Stomach (tissue), 9 donors: ENCODE data around the gene ST6GALNAC3. TPM values are rescaled to one million over a fixed set of nuclear protein-coding genes. Genes with fewer than 3 reads are reported as not detected.

Experiments
- DNase-seq, 2 donors: peaks; one replicate each; pipeline versions ENCODE4 v3.0.0 to v3.0.0-alpha.2; 2013 to 2019
- H3K27ac ChIP-seq, 5 donors: fragments of 200-600 bp in 4 of 5; sonication (generic) in 4 of 5; one replicate each; pipeline ENCODE4 v1.5.1; 2013 to 2019; ENCODE audit warnings: mild to moderate bottlenecking in 1 of 5, moderate library complexity in 1 of 5
- H3K27me3 ChIP-seq, 3 donors: fragments of 200-600 bp; sonication (generic); one replicate each; pipeline ENCODE4 v1.5.1; 2017 to 2019; ENCODE audit warnings: mixed run types in 1 of 3
- H3K36me3 ChIP-seq, 4 donors: fragments of 200-600 bp; sonication (generic); 1 replicate in 3 of 4; 2 replicates in 1 of 4; pipeline ENCODE4 v1.5.1; 2016 to 2019
- H3K4me1 ChIP-seq, 4 donors: fragments of 200-600 bp; sonication (generic); one replicate each; pipeline ENCODE4 v1.5.1; 2016 to 2019
- H3K4me3 ChIP-seq, 4 donors: fragments of 200-600 bp; sonication (generic) in 3 of 4; one replicate each; pipeline ENCODE4 v1.5.1; 2016 to 2019; ENCODE audit warnings: mild to moderate bottlenecking in 1 of 4
- H3K9me3 ChIP-seq, 4 donors: fragments of 200-600 bp; sonication (generic); one replicate each; pipeline ENCODE4 v1.5.1; 2016 to 2019
- CTCF ChIP-seq, 7 experiments: fragments of 450-650 bp in 4 of 7; fragments of 200-600 bp in 3 of 7; sonication (generic) in 3 of 7; IDR thresholded peaks; one replicate each; pipeline ENCODE4 v1.5.1; 2016 to 2019; ENCODE audit warnings: antibody characterized with exemption in 7 of 7, control low read depth in 2 of 7, mild to moderate bottlenecking in 1 of 7
- EP300 ChIP-seq: sonication (generic); formaldehyde crosslinking; IDR thresholded peaks from one replicate; pipeline ENCODE4 v1.6.1; 2017; ENCODE audit warnings: antibody characterized with exemption
- POLR2A ChIP-seq, 4 donors: fragments of 450-650 bp; IDR thresholded peaks; one replicate each; pipeline ENCODE4 v1.6.1; 2016; ENCODE audit warnings: antibody characterized with exemption in 4 of 4, control low read depth in 2 of 4, mild to moderate bottlenecking in 1 of 4, moderate library complexity in 1 of 4
- POLR2AphosphoS5 ChIP-seq, 3 donors: sonication (generic); formaldehyde crosslinking; IDR thresholded peaks; one replicate each; pipeline ENCODE4 v1.6.1; 2016; ENCODE audit warnings: antibody characterized with exemption in 3 of 3
- WGBS, 5 donors: extraction: QIAGEN DNeasy Blood & Tissue Kit in 3 of 5; methylation state at CpG; one replicate each; pipeline versions ENCODE4 v1.1.5 to v1.1.7; 2013 to 2018; 5-methylcytosine and 5-hydroxymethylcytosine counted together
- intact Hi-C: fragments of 100-400 bp; cut with DNase I; formaldehyde crosslinking; loops from one replicate; pipeline ENCODE4 v1.15.1; 2023; ENCODE audit warnings: low total_unique reads
- polyA plus RNA-seq, 3 donors: library from polyadenylated mRNA; stranded (reverse); fragments of 200-250 nt; gene quantifications; one replicate each; pipeline ENCODE4 v1.2.3, GENCODE V29; 2013
- total RNA-seq, 5 donors: library from RNA; depleted of rRNA; stranded (reverse); fragments of >200 nt; gene quantifications; one replicate each; pipeline versions ENCODE4 v1.1.0 to v1.2.3, GENCODE V29; 2014 to 2016
- donor health status: healthy with polysubstance abuse.
- donor health status: Bipolar disorder and iron deficiency.
- donor health status: healthy.

ST6GALNAC3 gene
- total and polyA plus RNA-seq, 8 donors, result under 0.01 to 21.7 (median 1.2) TPM; not detected in 1

- H3K27ac ChIP-seq, result no peak overlapping the region
- H3K36me3 ChIP-seq, result no peaks in the 10 kb centered on the region
- no peak overlapping the region for H3K4me3 ChIP-seq
- intact Hi-C loops, result no loop called here
- no peaks in the 10 kb centered on the region for H3K4me1 ChIP-seq
- H3K9me3 ChIP-seq, result no peaks in the 10 kb centered on the region
- no peak for TF ChIP-seq CTCF (IDR thresholded peaks at IDR 0.05)
- WGBS, 5 donors, result 96 to 99% (median 96%) methylated on average over 3 of the region's 3 CpGs
- H3K27me3 ChIP-seq, result no peaks in the 10 kb centered on the region
- DNase-seq, result no peak
These were observed 432.8 kb downstream of the ST6GALNAC3 start for GRCh38 chr1:76507376-76507775.

DNA sequence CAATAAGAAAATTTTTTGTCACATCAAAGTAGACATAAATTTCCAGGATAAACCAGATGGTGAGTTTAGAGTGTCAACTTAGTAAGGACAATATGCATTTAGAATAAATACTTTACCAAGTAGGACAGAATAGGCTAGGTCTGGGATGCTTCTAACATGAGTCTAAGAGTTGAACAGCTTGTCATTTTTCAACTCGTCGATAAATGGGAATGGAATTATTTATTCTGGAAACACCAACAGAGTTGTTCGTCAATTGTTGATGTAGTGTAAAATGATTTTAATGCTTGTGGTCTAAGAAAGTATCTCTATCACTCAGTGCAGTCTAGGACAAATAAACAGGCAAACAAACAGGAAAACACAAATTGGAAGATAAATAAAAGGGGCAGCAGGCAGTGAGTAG is 434.3 kb downstream of the ST6GALNAC3 start:
- Histone ChIP-seq H3K27ac (no peak overlapping the region), H3K4me3 (no peak overlapping the region), H3K9me3 (no peaks in the 10 kb centered on the region), H3K36me3 (no peaks in the 10 kb centered on the region), H3K27me3 (no peaks in the 10 kb centered on the region), H3K4me1 (no peaks in the 10 kb centered on the region)
- DNase-seq, result no peak
- TF ChIP-seq EP300, result no peak
- TF ChIP-seq CTCF (IDR thresholded peaks at IDR 0.05), result no peak
- TF ChIP-seq POLR2AphosphoS5 (IDR thresholded peaks at IDR 0.05), result no peak
- no peak for TF ChIP-seq POLR2A (IDR thresholded peaks at IDR 0.05)
- intact Hi-C loops, result no loop called here
- 84 to 88% (median 87%) methylated on average over 3 of the region's 3 CpGs for WGBS, 5 donors

- Histone ChIP-seq H3K4me3 (no peak overlapping the region), H3K9me3 (no peaks in the 10 kb centered on the region), H3K27me3 (no peaks in the 10 kb centered on the region), H3K4me1 (no peaks in the 10 kb centered on the region), H3K27ac (no peak overlapping the region), H3K36me3 (no peaks in the 10 kb centered on the region)
- intact Hi-C loops, result no loop called here
- no peak for DNase-seq
- 54 to 62% (median 56%) methylated on average over 7 of the region's 7 CpGs for WGBS, 5 donors
- TF ChIP-seq EP300, result no peak
- no peak for TF ChIP-seq CTCF (IDR thresholded peaks at IDR 0.05)
- no peak for TF ChIP-seq POLR2AphosphoS5 (IDR thresholded peaks at IDR 0.05)
- TF ChIP-seq POLR2A (IDR thresholded peaks at IDR 0.05), result no peak
These were observed 436.4 kb downstream of the ST6GALNAC3 start for GRCh38 chr1:76510672-76511557.

GRCh38 chr1:76511558-76512179 is 437.1 kb downstream of the ST6GALNAC3 start:
- Histone ChIP-seq H3K36me3 (no peaks in the 10 kb centered on the region), H3K4me1 (no peaks in the 10 kb centered on the region), H3K27me3 (no peaks in the 10 kb centered on the region), H3K9me3 (no peaks in the 10 kb centered on the region), H3K27ac (no peak overlapping the region), H3K4me3 (no peak overlapping the region)
- TF ChIP-seq EP300 (no peak), POLR2AphosphoS5 (IDR thresholded peaks at IDR 0.05) (no peak)
- intact Hi-C loops, result no loop called here
- 55 to 70% (median 62%) methylated on average over 5 of the region's 5 CpGs for WGBS, 5 donors
- no peak for DNase-seq

GRCh38 chr1:76530953-76531352 is 456.4 kb downstream of the ST6GALNAC3 start:
- TF ChIP-seq POLR2AphosphoS5 (IDR thresholded peaks at IDR 0.05), result no peak
- no peaks in the 10 kb centered on the region for H3K27me3 ChIP-seq
- H3K36me3 ChIP-seq, result no peaks in the 10 kb centered on the region
- no peaks in the 10 kb centered on the region for H3K9me3 ChIP-seq
- H3K4me1 ChIP-seq, result no peaks in the 10 kb centered on the region
- DNase-seq, result no peak
- no peak overlapping the region for H3K27ac ChIP-seq
- intact Hi-C loops, result no loop called here
- WGBS, 5 donors, result 64 to 76% (median 72%) methylated on average over 3 of the region's 3 CpGs
- H3K4me3 ChIP-seq, result no peak overlapping the region
